WTC11 (cell line): ENCODE results near the gene KIFC3.

Experiments
- ATF2 ChIP-seq: sonication (generic); formaldehyde crosslinking; IDR thresholded peaks from 2 replicates; pipeline ENCODE4 v1.8.1; 2022; ENCODE audit warnings: low read depth, missing genetic modification reagents, borderline replicate concordance
- CTCF ChIP-seq: fragments of 200-600 bp; IDR thresholded peaks from 2 replicates; pipeline ENCODE4 v1.8.0; 2022; ENCODE audit warnings: antibody characterized with exemption
- ELF4 ChIP-seq: sonication (generic); formaldehyde crosslinking; IDR thresholded peaks from 2 replicates; pipeline ENCODE4 v1.8.1; 2022; ENCODE audit warnings: low read depth, mild to moderate bottlenecking, moderate library complexity, missing genetic modification reagents
- FOXJ3 ChIP-seq: sonication (generic); formaldehyde crosslinking; IDR thresholded peaks from 2 replicates; pipeline ENCODE4 v1.9.0; 2021; ENCODE audit warnings: missing genetic modification reagents, mild to moderate bottlenecking, borderline replicate concordance
- OVOL2 ChIP-seq: fragments of 250-450 bp; sonication (Bioruptor Pico); IDR thresholded peaks from 2 replicates; pipeline ENCODE4 v1.9.0; 2021; ENCODE audit warnings: mild to moderate bottlenecking, borderline replicate concordance
- PRDM15 ChIP-seq: sonication (generic); formaldehyde crosslinking; IDR thresholded peaks from 2 replicates; pipeline ENCODE4 v1.8.0; 2022; ENCODE audit warnings: missing genetic modification reagents
- SMAD3 ChIP-seq: sonication (generic); formaldehyde crosslinking; IDR thresholded peaks from 2 replicates; pipeline ENCODE4 v1.8.0; 2022; ENCODE audit warnings: missing genetic modification reagents, mild to moderate bottlenecking, borderline replicate concordance
- TCF7 ChIP-seq: sonication (generic); formaldehyde crosslinking; IDR thresholded peaks from 2 replicates; pipeline ENCODE4 v1.8.0; 2022; ENCODE audit warnings: mild to moderate bottlenecking, low read depth, missing genetic modification reagents, moderate library complexity
- ZNF138 ChIP-seq: sonication (generic); formaldehyde crosslinking; conservative IDR thresholded peaks from 2 replicates; pipeline ENCODE4 v1.8.1; 2022; ENCODE audit warnings: mild to moderate bottlenecking, moderate library complexity, missing genetic modification reagents
- ZNF219 ChIP-seq: sonication (generic); formaldehyde crosslinking; IDR thresholded peaks from 2 replicates; pipeline ENCODE4 v1.8.0; 2023; ENCODE audit warnings: missing genetic modification reagents, mild to moderate bottlenecking, borderline replicate concordance
- TF ChIP-seq, protein P1 (sequence below): sonication (generic); formaldehyde crosslinking; IDR thresholded peaks from 2 replicates; pipeline ENCODE4 v1.8.1; 2023; ENCODE audit warnings: mild to moderate bottlenecking, moderate library complexity, missing genetic modification reagents
- TF ChIP-seq, protein P2 (sequence below): sonication (generic); formaldehyde crosslinking; IDR thresholded peaks from 2 replicates; pipeline ENCODE4 v1.8.1; 2022; ENCODE audit warnings: low read depth, mild to moderate bottlenecking, moderate library complexity, missing genetic modification reagents, borderline replicate concordance
- TF ChIP-seq, protein P3 (sequence below): sonication (generic); formaldehyde crosslinking; IDR thresholded peaks from 2 replicates; pipeline ENCODE4 v1.8.1; 2022; ENCODE audit warnings: mild to moderate bottlenecking, missing genetic modification reagents, moderate library complexity, borderline replicate concordance

DNA sequence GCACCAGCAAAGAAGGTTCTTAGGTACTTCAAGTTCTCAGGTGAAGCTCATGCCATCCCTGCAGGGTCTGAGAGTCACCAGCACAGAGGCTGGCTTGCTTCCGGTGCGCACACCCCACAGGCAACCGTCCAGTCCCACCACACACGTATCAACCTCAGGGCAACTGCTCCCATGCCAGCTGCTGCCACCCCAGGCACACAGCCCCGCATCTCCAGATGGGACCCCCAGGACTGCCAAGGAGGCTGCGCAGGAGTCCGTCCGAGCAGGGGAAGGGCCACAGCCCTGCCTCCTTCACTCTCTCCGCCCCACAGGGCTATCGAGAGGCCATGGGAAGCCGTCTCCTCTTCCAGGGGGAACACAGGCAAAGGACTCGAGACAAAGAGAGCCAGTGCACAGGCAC, 13.3 kb downstream of the KIFC3 start:
- no peak for TF ChIP-seq CTCF
- no peak for TF ChIP-seq ZNF138
- TF ChIP-seq, protein P1, sequence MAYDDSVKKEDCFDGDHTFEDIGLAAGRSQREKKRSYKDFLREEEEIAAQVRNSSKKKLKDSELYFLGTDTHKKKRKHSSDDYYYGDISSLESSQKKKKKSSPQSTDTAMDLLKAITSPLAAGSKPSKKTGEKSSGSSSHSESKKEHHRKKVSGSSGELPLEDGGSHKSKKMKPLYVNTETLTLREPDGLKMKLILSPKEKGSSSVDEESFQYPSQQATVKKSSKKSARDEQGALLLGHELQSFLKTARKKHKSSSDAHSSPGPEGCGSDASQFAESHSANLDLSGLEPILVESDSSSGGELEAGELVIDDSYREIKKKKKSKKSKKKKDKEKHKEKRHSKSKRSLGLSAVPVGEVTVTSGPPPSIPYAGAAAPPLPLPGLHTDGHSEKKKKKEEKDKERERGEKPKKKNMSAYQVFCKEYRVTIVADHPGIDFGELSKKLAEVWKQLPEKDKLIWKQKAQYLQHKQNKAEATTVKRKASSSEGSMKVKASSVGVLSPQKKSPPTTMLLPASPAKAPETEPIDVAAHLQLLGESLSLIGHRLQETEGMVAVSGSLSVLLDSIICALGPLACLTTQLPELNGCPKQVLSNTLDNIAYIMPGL = no peak
- TF ChIP-seq PRDM15 (CRISPR knock-in tag) = no peak
- no peak for TF ChIP-seq OVOL2 (CRISPR knock-in tag)
- TF ChIP-seq SMAD3 = no peak
- TF ChIP-seq, protein P2, sequence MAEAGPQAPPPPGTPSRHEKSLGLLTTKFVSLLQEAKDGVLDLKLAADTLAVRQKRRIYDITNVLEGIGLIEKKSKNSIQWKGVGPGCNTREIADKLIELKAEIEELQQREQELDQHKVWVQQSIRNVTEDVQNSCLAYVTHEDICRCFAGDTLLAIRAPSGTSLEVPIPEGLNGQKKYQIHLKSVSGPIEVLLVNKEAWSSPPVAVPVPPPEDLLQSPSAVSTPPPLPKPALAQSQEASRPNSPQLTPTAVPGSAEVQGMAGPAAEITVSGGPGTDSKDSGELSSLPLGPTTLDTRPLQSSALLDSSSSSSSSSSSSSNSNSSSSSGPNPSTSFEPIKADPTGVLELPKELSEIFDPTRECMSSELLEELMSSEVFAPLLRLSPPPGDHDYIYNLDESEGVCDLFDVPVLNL (CRISPR knock-in tag) = no peak
- TF ChIP-seq ATF2 (CRISPR knock-in tag) = no peak
- TF ChIP-seq ELF4 (CRISPR knock-in tag) = no peak
- no peak for TF ChIP-seq FOXJ3 (CRISPR knock-in tag)
- no peak for TF ChIP-seq TCF7 (CRISPR knock-in tag)
- TF ChIP-seq ZNF219 (CRISPR knock-in tag) = no peak
- TF ChIP-seq, protein P3, sequence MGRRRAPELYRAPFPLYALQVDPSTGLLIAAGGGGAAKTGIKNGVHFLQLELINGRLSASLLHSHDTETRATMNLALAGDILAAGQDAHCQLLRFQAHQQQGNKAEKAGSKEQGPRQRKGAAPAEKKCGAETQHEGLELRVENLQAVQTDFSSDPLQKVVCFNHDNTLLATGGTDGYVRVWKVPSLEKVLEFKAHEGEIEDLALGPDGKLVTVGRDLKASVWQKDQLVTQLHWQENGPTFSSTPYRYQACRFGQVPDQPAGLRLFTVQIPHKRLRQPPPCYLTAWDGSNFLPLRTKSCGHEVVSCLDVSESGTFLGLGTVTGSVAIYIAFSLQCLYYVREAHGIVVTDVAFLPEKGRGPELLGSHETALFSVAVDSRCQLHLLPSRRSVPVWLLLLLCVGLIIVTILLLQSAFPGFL (CRISPR knock-in tag) = no peak
